CD4-positive, alpha-beta T cell treated with Interleukin-1 beta for 1 hour (primary cell): ENCODE data around the gene POU2F1.
A peak's percentile ranks its signal among the peaks of the same experiment; 100 is the strongest.
"Not testable (repeated sequence)": the region's sequence is repeated elsewhere in the genome, so short reads cannot be mapped to it uniquely, and the experiment has no call there.

Experiments used
- DNase-seq, 2 donors: peaks; one replicate each; pipeline ENCODE4 v3.0.0-alpha.2; 2020 to 2022

The POU2F1 gene

GRCh38 chr1:167319206-167319605, 98.5 kb downstream of the POU2F1 start:
- not testable (repeated sequence) for DNase-seq

DNA sequence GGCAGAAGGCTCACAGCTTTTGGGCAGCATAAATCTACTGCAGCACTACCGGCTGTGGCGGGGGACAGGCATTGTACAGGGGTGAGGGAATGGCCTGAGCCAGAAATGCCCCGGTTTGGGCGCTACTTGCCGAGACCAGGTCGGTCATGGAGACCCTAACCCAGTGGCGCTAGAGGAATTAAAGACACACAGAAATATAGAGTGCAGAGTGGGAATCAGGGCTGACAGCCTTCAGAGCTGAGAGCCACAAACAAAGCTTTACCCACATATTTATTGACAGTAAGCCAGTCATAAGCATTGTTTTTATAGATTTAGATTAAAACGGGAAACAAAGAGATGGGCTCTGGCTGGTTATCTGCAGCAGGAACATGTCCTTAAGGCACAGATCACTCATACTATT, 101.8 kb downstream of the POU2F1 start:
- no peak for DNase-seq

- DNase-seq = no peak
These were observed 104.5 kb downstream of the POU2F1 start for GRCh38 chr1:167325151-167325550.

DNA sequence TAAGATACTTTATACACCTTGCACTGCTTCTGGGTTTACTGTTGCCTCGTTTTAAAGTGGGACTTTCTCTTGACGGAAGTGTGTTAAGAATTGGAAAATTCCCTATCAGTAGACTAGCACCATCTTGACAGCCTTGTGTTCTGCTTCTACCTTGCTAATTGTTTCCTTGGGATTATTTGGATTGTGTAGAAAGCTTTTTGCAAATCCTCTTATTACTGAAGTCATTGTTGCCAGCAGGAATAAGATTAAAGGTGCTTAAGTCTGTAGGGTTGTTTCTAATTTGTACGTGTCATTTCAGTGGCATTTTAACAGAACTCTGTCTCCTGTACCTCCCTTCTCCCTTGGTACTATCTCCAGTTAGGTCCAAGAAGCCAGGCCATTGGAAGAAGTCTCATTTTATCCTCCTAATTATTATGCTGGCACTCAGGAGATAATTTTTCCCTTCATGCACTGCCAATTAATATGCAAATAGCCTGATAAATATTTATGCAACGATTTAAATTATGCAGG, 107.7 kb downstream of the POU2F1 start:
- no peak for DNase-seq

DNA sequence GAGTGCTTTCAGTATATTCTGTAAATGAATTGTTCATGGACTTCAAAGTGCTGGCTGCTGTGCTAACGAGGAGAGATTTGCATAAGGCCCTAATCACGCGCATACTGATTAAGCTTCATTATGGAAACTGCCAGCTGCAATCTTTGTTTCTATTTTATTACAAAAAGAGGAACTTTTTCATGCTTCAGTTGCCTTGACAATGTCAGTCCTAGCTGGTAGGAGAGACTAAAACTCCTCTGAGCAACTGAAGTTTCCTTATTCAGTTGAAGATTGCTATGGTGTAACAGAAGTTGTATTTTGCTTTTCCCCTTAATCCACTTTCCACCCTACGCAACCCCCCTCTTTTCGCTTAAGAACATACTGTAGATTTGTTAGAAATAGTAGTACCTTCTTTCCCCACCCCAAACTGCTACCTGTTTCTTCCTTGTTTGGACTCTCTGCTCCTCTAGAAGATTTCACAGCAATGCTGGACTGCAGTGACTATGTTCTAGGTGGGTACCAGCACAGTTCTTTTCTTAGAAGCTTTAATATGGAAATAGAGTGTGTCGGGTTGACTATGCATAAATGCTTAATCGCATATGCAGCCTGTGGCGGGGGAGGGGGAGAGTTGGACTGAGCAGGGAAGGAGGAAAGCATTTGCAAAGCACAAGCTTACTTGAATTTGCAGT, 108.3 kb downstream of the POU2F1 start:
- DNase-seq = peak in 1 of 2 donors; percentile 23

- DNase-seq = no peak
These were observed 110.1 kb downstream of the POU2F1 start for GRCh38 chr1:167330601-167331293.

DNA sequence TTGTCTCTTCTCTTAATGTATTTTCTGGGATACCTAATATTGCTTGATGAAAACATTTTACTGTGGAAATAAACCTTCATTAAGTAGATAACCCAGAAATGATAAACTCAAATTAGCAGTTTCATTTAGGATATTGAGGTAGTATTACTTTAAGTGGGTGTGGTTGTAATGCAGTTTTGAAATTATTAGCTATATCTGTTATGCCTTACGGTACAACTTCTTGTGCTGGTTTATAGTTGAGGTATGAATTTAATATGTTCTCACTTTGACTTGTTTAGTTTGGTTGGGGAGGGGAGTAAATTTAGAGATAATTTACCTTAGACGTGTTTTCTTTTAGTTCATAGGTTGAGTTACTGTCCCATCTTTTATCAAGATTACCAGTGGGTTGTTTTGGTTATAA, 111.0 kb downstream of the POU2F1 start:
- no peak for DNase-seq

DNA sequence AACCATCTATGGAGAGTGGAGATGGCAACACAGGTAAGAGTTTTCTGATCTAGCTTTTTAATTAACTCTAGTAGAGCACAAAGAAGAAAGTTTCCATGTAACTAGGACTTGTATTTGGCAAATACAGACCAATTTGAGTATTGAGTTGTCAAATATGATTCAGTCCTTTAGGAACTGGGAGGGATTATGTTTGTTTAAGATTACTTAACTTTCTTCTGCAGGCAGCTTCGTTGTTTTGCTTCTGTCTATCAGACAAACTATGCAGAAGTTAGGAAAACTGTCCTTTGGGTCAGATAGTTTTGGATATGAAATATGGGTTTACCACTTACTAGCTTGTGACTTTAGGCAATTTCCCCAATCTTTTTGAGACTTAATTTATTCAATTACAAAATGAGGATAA, 111.8 kb downstream of the POU2F1 start:
- DNase-seq = no peak

- no peak for DNase-seq
These were observed 112.4 kb downstream of the POU2F1 start for GRCh38 chr1:167333124-167333523.

GRCh38 chr1:167333703-167334102, 113.0 kb downstream of the POU2F1 start:
- no peak for DNase-seq

DNA sequence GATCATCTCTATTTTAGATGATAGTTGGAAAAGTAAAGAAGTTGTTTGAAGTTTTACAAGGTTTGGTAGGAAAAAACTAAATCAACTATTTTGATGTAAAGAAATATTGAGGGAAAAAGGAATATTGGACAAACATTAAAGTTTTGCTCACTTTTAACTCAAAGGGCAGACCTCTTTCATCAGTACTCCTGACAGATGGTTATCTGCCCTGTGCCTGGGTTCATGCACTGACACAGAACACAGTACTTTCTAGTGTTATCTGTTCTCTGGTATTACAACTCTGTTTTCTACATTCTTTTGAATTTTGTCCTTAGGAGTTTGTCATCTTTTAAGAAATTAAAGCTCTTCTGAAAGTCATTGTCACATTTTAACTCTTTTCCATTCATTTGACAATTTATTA, 118.7 kb downstream of the POU2F1 start:
- no peak for DNase-seq

DNA sequence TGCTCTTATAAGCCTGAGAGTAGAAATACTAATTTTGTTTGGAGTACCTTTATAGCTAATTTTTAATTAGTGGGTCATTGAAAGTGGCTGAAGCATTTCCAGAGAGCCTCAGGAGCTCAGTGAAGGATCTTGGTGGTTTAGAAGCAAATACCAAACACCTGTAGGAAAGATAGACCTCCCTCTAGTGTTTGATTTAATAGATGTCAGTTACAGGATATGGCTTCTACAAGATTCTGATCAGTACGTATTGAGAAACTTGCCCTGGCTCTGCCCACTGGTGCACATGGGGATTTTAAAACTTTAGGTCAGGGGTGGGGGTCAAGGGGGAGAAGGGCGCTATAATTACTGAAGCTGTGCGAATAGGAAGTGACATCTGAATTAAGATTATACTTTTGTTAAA, 122.2 kb downstream of the POU2F1 start:
- DNase-seq = peak in 1 of 2 donors; percentile 21

- no peak for DNase-seq
These were observed 123.4 kb downstream of the POU2F1 start for GRCh38 chr1:167344112-167344511.

GRCh38 chr1:167344615-167345385, 124.1 kb downstream of the POU2F1 start:
- no peak for DNase-seq

DNA sequence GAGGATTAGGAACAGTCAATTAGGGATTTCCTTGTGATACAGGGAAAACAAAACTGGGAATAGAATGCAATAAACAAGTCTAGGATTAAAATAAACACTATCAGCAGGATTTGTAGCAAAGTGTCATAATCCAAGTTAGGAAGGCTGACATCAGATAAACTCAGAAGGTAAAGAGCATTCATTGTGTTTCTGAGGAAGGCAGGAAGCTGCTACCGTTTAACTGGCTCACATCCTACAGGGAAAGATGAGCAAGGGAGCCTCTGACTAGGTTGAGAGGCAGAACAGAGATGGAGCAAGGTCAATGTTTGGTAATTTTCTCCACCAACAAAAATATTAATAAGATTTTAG, 124.7 kb downstream of the POU2F1 start:
- no peak for DNase-seq

GRCh38 chr1:167357305-167357704, 136.6 kb downstream of the POU2F1 start:
- no peak for DNase-seq

GRCh38 chr1:167359295-167359694, 138.6 kb downstream of the POU2F1 start:
- no peak for DNase-seq

- DNase-seq = no peak
These were observed 139.4 kb downstream of the POU2F1 start for GRCh38 chr1:167360120-167360519.

GRCh38 chr1:167362638-167363037, 142.0 kb downstream of the POU2F1 start:
- DNase-seq = no peak

DNA sequence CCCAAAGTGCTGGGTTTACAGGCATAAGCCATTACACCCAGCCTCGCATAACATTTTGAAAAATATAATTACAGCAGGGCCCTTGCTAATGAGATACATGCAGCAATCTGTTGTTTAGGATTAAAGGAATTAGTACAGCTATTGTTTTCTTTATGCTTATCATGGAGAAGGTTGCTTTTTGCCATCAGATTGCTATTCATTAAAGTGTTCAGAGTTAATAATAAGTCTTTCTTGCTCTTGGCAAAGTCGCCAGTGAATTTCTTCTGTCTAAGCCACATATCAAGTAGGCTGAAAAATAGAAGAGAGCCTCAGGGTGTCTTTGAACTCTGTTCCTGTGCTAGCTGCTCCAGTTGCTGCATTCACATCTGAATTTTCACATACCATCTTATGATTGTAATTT, 144.1 kb downstream of the POU2F1 start:
- DNase-seq = no peak

DNA sequence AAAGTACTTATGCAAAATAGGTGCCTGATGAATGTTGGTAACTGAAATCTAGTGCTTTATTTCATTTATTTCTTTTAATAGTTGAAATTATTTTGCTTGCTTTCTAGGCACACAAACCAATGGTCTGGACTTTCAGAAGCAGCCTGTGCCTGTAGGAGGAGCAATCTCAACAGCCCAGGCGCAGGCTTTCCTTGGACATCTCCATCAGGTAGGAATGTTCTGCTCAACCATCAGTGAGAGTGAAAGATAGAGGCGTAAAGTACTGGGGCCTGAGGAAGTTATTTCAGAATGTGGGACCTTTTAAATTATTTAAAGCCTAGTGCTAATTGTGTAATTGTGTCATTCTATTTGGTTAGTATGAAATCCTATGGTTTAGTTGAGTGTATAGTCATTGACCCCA, 144.7 kb downstream of the POU2F1 start:
- DNase-seq = no peak

DNA sequence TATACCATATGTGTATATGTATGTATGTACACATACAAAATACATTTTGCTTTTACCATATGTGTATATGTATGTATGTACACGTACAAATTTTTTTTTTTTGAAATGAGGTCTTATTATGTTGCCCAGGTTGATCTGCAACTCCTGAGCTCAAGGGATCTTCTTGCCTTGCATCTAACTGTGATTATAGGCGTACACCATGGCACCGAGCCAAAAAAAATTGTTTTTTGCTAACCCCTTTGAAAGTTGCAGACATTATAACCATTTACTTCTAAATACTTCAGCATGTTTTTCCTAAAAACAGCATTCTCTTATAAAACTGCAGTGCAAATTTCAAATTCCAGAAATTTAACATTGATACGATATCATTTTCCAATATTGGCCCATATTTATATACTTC, 147.0 kb downstream of the POU2F1 start:
- DNase-seq = no peak

DNA sequence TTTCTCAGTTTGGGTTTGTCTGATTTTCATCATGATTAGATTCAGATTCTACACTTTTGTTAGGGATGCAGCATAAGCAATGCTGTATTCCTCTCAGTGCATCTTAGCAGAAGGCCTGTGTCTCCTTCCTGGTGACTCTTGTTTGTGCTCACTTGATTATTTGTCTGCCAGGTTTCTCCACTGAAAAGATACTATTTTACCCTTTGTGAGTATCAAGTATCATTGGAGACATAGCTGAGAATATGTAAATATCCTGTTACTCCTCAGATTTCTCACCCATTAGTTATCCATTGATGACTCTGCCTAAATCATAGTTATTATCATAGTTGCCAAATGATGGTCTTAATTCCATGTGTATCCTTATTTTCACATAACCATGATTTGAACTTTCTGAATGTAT, 148.5 kb downstream of the POU2F1 start:
- no peak for DNase-seq

- no peak for DNase-seq
These were observed 149.2 kb downstream of the POU2F1 start for GRCh38 chr1:167369933-167370332.
